B cell (primary cell): ENCODE measurements around the gene CCDC18. TPM values are rescaled to one million over a fixed set of nuclear protein-coding genes. Genes with fewer than 3 reads are reported as not detected.

Experiments
- ATAC-seq: fragments of 200-7000 bp; cut with Tn5 transposase; one replicate; pipeline ENCODE4 v1.10.0; 2021; ENCODE audit warnings: low read depth, mild to moderate bottlenecking, moderate number of reproducible peaks, moderate library complexity
- CTCF ChIA-PET: fragments of 350-600 bp; sonication (Branson Sonifier 250); formaldehyde crosslinking; loops from one replicate; lab custom pipeline; 2021; ENCODE audit warnings: antibody characterized with exemption, inconsistent platforms; lab: Charles Lee
- POLR2A ChIA-PET: fragments of 350-600 bp; sonication (Branson Sonifier 250); formaldehyde crosslinking; loops from one replicate; lab custom pipeline; 2021; ENCODE audit warnings: antibody characterized with exemption; lab: Charles Lee
- DNase-seq: peaks from one replicate; pipeline ENCODE4 v3.0.0; 2013
- H2AFZ ChIP-seq: 2 replicates; pipeline ENCODE4 v1.6.1; 2012; ENCODE audit warnings: mild to moderate bottlenecking, low read depth, low read length; ENCODE audit not compliant: insufficient read depth, poor library complexity, severe bottlenecking
- H3K27ac ChIP-seq, 2 donors: 1 replicate in 1 of 2; 2 replicates in 1 of 2; pipeline ENCODE4 v1.5.1; 2012 to 2013; ENCODE audit warnings: low read length in 2 of 2, mild to moderate bottlenecking in 2 of 2, moderate library complexity in 1 of 2
- H3K27me3 ChIP-seq, 4 experiments: fragments of 200-600 bp in 1 of 4; sonication (generic) in 1 of 4; replicated peaks in 1 of 4; 1 replicate in 2 of 4; 2 replicates in 2 of 4; pipeline versions ENCODE4 v1.6.1 to v1.7.0; 2013 to 2016; ENCODE audit warnings: low read length in 3 of 4, mild to moderate bottlenecking in 2 of 4, mixed read lengths in 1 of 4, moderate library complexity in 1 of 4; ENCODE audit not compliant: insufficient read depth in 4 of 4, control insufficient read depth in 3 of 4; ENCODE audit errors: control extremely low read depth in 1 of 4
- H3K36me3 ChIP-seq, 2 experiments: replicated peaks in 1 of 2; 1 replicate in 1 of 2; 2 replicates in 1 of 2; pipeline versions ENCODE4 v1.6.1 to v1.7.1; 2013; ENCODE audit warnings: low read length in 1 of 2; ENCODE audit not compliant: insufficient read depth in 2 of 2, control insufficient read depth in 1 of 2; ENCODE audit errors: control extremely low read depth in 1 of 2, extremely low read depth in 1 of 2
- H3K4me1 ChIP-seq, 2 donors: fragments of 200-600 bp in 1 of 2; sonication (generic) in 1 of 2; 1 replicate in 1 of 2; 2 replicates in 1 of 2; pipeline versions ENCODE4 v1.5.1 to v1.6.1; 2013 to 2017; ENCODE audit warnings: low read length in 2 of 2; ENCODE audit not compliant: control insufficient read depth in 2 of 2, insufficient read depth in 2 of 2
- H3K4me2 ChIP-seq: replicated peaks from 2 replicates; pipeline ENCODE3; 2012; ENCODE audit warnings: mild to moderate bottlenecking, low read depth, low read length; ENCODE audit not compliant: poor library complexity, severe bottlenecking
- H3K4me3 ChIP-seq, 5 experiments: fragments of 200-600 bp in 1 of 5; sonication (generic) in 1 of 5; 1 replicate in 3 of 5; 2 replicates in 2 of 5; pipeline versions ENCODE4 v1.5.1 to v1.7.0; 2011 to 2016; ENCODE audit warnings: low read length in 4 of 5, mild to moderate bottlenecking in 4 of 5, low read depth in 2 of 5, control low read depth in 1 of 5, moderate library complexity in 1 of 5; ENCODE audit not compliant: insufficient read depth in 1 of 5; ENCODE audit errors: control extremely low read depth in 1 of 5, extremely low read depth in 1 of 5
- H3K79me2 ChIP-seq: fragments of 200-600 bp; sonication (generic); one replicate; pipeline ENCODE4 v1.6.0; 2016; ENCODE audit warnings: low read length; ENCODE audit not compliant: control insufficient read depth, insufficient read depth
- H3K9ac ChIP-seq: fragments of 200-600 bp; sonication (generic); 2 replicates; pipeline ENCODE4 v1.6.1; 2017; ENCODE audit warnings: mild to moderate bottlenecking, low read length, moderate library complexity
- H3K9me3 ChIP-seq, 3 donors: one replicate each; pipeline versions ENCODE4 v1.6.1 to v1.7.1; 2013; ENCODE audit warnings: low read length in 2 of 3; ENCODE audit not compliant: control insufficient read depth in 2 of 3, insufficient read depth in 1 of 3; ENCODE audit errors: control extremely low read depth in 1 of 3
- H4K20me1 ChIP-seq: 2 replicates; pipeline ENCODE4 v1.6.0; 2012; ENCODE audit warnings: mild to moderate bottlenecking, low read length; ENCODE audit not compliant: insufficient read depth, control insufficient read depth, poor library complexity, severe bottlenecking
- H3K27ac Mint-ChIP-seq: one replicate; pipeline ENCODE4 v1.8.0; 2021; ENCODE audit warnings: mixed read lengths
- H3K27me3 Mint-ChIP-seq: one replicate; pipeline ENCODE4 v1.8.0; 2021; ENCODE audit warnings: mixed read lengths
- H3K4me1 Mint-ChIP-seq: one replicate; pipeline ENCODE4 v1.8.0; 2021; ENCODE audit warnings: mixed read lengths
- H3K4me3 Mint-ChIP-seq: one replicate; pipeline ENCODE4 v1.8.0; 2021; ENCODE audit warnings: mixed read lengths
- H3K9me3 Mint-ChIP-seq: one replicate; pipeline ENCODE4 v1.8.0; 2022; ENCODE audit warnings: mixed read lengths; ENCODE audit not compliant: insufficient read depth
- EZH2 ChIP-seq: IDR thresholded peaks from 2 replicates; pipeline ENCODE4 v1.6.1; 2012; ENCODE audit warnings: borderline replicate concordance, low read depth, mild to moderate bottlenecking, moderate library complexity, low read length; ENCODE audit not compliant: insufficient read depth, poor library complexity, severe bottlenecking
- WGBS: methylation state at CpG from one replicate; pipeline ENCODE4 v1.1.5; 2013; ENCODE audit warnings: missing lambda C conversion rate; ENCODE audit not compliant: insufficient coverage; 5-methylcytosine and 5-hydroxymethylcytosine counted together
- intact Hi-C: fragments of 100-400 bp; cut with micrococcal nuclease; formaldehyde crosslinking; loops from one replicate; pipeline ENCODE4 v1.10.0; 2022
- polyA plus RNA-seq: library from polyadenylated mRNA; depleted of rRNA; stranded (reverse); fragments of >200 nt; gene quantifications from 2 replicates; pipeline ENCODE4 v1.2.3, GENCODE V29; 2012
- total RNA-seq, 2 donors: library from RNA; stranded (reverse); fragments of 120-200 nt in 1 of 2; gene quantifications; 1 replicate in 1 of 2; 2 replicates in 1 of 2; pipeline versions ENCODE4 v1.2.3 to v1.2.4, GENCODE V29; 2013 to 2022
- TF ChIP-seq, protein P1 (sequence below): fragments of 200-600 bp; IDR thresholded peaks from one replicate; pipeline ENCODE4 v1.8.0; 2022; ENCODE audit warnings: antibody characterized with exemption, mild to moderate bottlenecking

Gene CCDC18
- total and polyA plus RNA-seq, 2 donors (not counting 1 experiment from before 2014, with no cell fraction given) = 7.7 to 16.0 TPM

GRCh38 chr1:93255222-93256079, 74.9 kb downstream of the CCDC18 start:
- H3K36me3 ChIP-seq = peaks cover 7 to 15% of the 10 kb centered on the region in 2 experiments
- H3K4me3 ChIP-seq = no peak overlapping the region
- no peaks in the 10 kb centered on the region for H3K4me1 ChIP-seq
- H3K9ac ChIP-seq = no peak overlapping the region
- POLR2A ChIA-PET = no interaction called here
- H3K27me3 ChIP-seq = no peaks in the 10 kb centered on the region
- no peak overlapping the region for H2AFZ ChIP-seq
- Mint-ChIP-seq H3K27me3 (no peaks in the 10 kb centered on the region), H3K9me3 (peaks cover 10% of the 10 kb centered on the region), H3K27ac (no peak overlapping the region), H3K4me3 (no peak overlapping the region), H3K4me1 (no peaks in the 10 kb centered on the region)
- ATAC-seq = no peak
- CTCF ChIA-PET = interaction anchor here (1.1 to 2.0 kb wide), 2 partner anchors 49 kb away, joined by 3 to 5 read pairs; no protein-coding TSS in a partner anchor
- TF ChIP-seq, protein P1, sequence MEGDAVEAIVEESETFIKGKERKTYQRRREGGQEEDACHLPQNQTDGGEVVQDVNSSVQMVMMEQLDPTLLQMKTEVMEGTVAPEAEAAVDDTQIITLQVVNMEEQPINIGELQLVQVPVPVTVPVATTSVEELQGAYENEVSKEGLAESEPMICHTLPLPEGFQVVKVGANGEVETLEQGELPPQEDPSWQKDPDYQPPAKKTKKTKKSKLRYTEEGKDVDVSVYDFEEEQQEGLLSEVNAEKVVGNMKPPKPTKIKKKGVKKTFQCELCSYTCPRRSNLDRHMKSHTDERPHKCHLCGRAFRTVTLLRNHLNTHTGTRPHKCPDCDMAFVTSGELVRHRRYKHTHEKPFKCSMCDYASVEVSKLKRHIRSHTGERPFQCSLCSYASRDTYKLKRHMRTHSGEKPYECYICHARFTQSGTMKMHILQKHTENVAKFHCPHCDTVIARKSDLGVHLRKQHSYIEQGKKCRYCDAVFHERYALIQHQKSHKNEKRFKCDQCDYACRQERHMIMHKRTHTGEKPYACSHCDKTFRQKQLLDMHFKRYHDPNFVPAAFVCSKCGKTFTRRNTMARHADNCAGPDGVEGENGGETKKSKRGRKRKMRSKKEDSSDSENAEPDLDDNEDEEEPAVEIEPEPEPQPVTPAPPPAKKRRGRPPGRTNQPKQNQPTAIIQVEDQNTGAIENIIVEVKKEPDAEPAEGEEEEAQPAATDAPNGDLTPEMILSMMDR = no peak
- no peak for TF ChIP-seq EZH2
- H4K20me1 ChIP-seq = no peaks in the 10 kb centered on the region
- intact Hi-C loops = no loop called here
- H3K4me2 ChIP-seq = no peak overlapping the region
- WGBS = 76% methylated on average over 2 of the region's 8 CpGs
- H3K9me3 ChIP-seq = peaks cover 4 to 11% (median 10%) of the 10 kb centered on the region in 3 donors
- DNase-seq = no peak
- no peak overlapping the region for H3K27ac ChIP-seq
- peaks cover 8% of the 10 kb centered on the region for H3K79me2 ChIP-seq

- H3K9me3 Mint-ChIP-seq = peaks cover 9% of the 10 kb centered on the region
- Histone ChIP-seq H3K4me2 (no peak overlapping the region), H3K9ac (no peak overlapping the region), H3K27me3 (no peaks in the 10 kb centered on the region), H3K27ac (no peak overlapping the region), H2AFZ (no peak overlapping the region), H3K4me1 (no peaks in the 10 kb centered on the region), H3K36me3 (peaks cover 8 to 18% of the 10 kb centered on the region in 2 experiments), H3K9me3 (peaks cover 8 to 11% (median 10%) of the 10 kb centered on the region in 3 donors), H3K4me3 (no peak overlapping the region), H4K20me1 (no peaks in the 10 kb centered on the region), H3K79me2 (peaks cover 8% of the 10 kb centered on the region)
- intact Hi-C loops = no loop called here
- H3K27me3 Mint-ChIP-seq = no peaks in the 10 kb centered on the region
- H3K27ac Mint-ChIP-seq = no peak overlapping the region
- ChIA-PET CTCF (interaction anchor here (1.1 kb wide), 1 partner anchor 48 kb away, joined by 3 read pairs; no protein-coding TSS in a partner anchor), POLR2A (no interaction called here)
- no peak for ATAC-seq
- TF ChIP-seq EZH2 = no peak
- TF ChIP-seq, protein P1 = no peak
- WGBS = no CpG with 5 or more reads among the region's 2 CpGs
- no peaks in the 10 kb centered on the region for H3K4me1 Mint-ChIP-seq
- DNase-seq = no peak
- H3K4me3 Mint-ChIP-seq = no peak overlapping the region
Measured at GRCh38 chr1:93256433-93256832, 75.9 kb downstream of the CCDC18 start.
